GM13976 (cell line): ENCODE data around the gene DCAF4L1.
A peak's percentile ranks its signal among the peaks of the same experiment; 100 is the strongest.

Experiments
- DNase-seq: peaks from one replicate; pipeline ENCODE4 v3.0.0; 2012; ENCODE audit warnings: low spot score
- in situ Hi-C: fragments of 300-500 bp; cut with MboI; formaldehyde crosslinking; loops from one replicate; pipeline ENCODE4 v1.12.0; 2022; ENCODE audit warnings: low sequenced_read_pairs, mixed read lengths, inconsistent platforms; ENCODE audit not compliant: unreplicated experiment
- TF ChIP-seq, protein P1 (sequence below): IDR thresholded peaks from 2 replicates; pipeline ENCODE4 v1.5.1; 2012; ENCODE audit warnings: borderline replicate concordance, mild to moderate bottlenecking; ENCODE audit not compliant: insufficient read depth; ENCODE audit errors: extremely low read depth, missing control alignments, control extremely low read depth

Gene DCAF4L1

DNA sequence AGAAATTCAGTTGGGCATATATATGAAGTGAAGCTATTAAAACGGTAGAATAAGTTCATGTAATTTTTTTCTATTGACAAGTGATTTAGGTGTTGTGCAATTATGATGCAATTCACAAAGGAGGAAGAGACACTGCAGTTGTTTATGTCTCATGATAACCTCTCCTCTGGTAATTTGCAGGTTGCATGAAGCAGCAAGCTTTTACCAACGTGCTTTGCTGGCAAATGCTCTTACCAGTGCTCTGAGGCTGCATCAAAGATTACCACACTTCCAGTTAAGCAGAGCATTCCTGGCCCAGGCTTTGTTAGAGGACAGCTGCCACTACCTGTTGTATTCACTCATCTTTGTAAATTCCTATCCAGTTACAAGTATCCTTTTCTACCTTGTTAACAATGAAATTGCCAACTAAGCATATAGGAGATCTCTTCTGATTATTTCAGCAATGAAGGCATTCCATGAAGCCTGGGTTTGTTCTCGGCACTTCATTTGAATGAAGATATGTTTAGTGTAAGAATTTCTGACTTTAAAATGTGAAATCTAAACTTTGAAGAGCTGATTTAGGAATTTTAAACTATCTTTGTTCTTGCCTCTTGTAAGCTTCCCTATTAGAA lies 42.4 kb upstream of the DCAF4L1 start:
- DNase-seq = no peak
- in situ Hi-C loops = no loop called here
- TF ChIP-seq, protein P1, sequence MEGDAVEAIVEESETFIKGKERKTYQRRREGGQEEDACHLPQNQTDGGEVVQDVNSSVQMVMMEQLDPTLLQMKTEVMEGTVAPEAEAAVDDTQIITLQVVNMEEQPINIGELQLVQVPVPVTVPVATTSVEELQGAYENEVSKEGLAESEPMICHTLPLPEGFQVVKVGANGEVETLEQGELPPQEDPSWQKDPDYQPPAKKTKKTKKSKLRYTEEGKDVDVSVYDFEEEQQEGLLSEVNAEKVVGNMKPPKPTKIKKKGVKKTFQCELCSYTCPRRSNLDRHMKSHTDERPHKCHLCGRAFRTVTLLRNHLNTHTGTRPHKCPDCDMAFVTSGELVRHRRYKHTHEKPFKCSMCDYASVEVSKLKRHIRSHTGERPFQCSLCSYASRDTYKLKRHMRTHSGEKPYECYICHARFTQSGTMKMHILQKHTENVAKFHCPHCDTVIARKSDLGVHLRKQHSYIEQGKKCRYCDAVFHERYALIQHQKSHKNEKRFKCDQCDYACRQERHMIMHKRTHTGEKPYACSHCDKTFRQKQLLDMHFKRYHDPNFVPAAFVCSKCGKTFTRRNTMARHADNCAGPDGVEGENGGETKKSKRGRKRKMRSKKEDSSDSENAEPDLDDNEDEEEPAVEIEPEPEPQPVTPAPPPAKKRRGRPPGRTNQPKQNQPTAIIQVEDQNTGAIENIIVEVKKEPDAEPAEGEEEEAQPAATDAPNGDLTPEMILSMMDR = no peak

DNA sequence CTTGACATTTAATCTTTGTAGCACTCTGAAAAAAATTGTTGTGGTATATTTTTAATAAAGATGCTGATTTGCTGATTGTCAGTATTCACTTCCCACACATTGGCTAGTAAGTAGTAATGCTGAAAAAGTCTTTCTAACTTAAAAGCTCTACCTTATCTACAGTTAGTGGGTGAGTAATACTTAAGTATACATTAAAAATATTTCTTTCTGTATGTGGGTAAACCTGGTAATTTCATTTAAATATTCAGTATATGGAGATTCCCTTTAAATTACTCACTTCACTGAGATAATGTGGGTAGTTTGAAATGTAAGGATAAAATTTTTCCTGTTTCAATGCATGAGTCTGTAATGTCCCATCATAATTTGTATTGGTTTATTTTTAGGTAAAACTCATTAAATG lies 40.7 kb upstream of the DCAF4L1 start:
- in situ Hi-C loops = no loop called here
- DNase-seq = no peak
- TF ChIP-seq, protein P1 = no peak

DNA sequence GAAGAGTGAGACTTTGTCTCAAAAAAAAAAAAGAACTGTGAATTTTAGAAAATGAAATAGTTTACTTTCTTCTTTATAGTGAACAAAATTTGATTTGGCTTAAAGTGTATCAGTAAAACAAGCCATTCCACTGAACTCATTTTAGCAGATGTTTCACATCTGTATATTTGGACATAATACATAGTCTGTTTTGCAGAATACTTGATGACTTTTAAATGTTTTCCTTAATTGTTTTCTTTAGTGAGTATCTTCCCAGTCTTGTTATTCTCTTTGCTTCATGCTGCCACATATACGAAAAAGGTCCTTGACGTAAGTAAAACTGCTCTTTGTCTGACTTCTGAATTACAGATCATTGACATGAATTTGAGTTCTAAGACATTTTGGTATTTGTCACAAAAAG lies 38.0 kb upstream of the DCAF4L1 start:
- DNase-seq = no peak
- TF ChIP-seq, protein P1 = no peak
- in situ Hi-C loops = no loop called here

DNA sequence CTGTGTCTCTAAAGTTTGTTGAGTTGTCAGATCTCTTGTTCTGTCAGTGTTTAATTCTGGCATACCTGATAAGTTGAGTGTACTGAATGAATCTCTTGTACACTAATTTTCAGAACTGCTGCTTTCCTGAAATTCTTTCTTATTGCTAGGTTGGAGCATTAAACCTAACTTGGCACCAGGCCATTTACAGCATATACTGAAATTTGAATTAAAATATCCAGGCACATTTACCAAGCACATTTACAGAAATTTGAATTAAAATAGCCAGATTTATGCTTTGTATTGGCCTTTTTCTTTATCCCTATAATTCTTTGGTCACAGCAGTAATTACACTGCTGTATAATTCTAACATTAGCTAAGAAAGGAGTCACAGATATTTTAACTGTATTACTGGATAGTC lies 37.5 kb upstream of the DCAF4L1 start:
- in situ Hi-C loops = no loop called here
- DNase-seq = no peak
- TF ChIP-seq, protein P1 = no peak

DNA sequence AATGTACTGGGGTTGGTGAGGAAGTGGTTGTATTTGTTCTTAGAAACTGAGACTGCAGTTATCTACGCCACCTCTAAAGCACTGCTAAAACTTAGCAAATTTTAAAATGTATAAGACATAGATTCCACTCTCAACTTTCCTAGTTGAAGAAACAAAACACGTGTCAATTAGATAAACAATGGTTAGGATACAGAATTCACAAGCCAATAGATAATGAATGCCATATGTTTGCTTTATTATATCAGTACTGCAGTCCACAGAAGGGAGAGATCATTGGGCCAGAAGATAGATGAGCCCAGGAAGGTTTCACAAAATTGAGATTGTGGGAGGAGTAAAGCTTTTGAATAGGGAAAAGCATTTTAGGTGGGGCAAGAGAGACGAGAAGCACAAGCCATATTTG lies 32.0 kb upstream of the DCAF4L1 start:
- TF ChIP-seq, protein P1 = no peak
- in situ Hi-C loops = no loop called here
- DNase-seq = no peak

DNA sequence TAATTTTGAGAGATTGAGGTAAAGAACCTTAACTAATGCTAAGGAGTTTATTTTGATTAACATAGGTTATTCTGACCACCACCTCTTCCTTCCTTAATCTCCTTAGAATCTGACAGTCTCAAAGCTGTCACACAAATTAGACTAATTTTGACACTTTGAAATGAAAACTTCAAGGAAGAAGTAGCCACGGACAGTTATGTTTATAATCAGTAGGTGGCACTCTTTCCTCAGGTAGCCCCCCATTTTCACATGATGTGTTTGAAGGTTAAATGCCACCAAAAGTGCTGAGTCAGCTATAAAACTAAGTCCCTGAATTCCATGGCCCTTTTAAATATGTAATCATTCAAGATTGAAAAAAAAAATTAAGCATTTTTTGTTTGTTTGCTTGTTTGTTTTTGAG lies 23.9 kb upstream of the DCAF4L1 start:
- in situ Hi-C loops = loop anchor here (25.0 kb wide), 1 partner anchor 330 kb away; no protein-coding TSS in a partner anchor
- DNase-seq = peak; percentile 53
- TF ChIP-seq, protein P1 = peak; percentile 33
